HFF-Myc (cell line): ENCODE data around the gene MCUR1.
"Not testable (repeated sequence)": the region's sequence is repeated elsewhere in the genome, so short reads cannot be mapped to it uniquely, and the experiment has no call there.

Experiments used
- DNase-seq: peaks from one replicate; pipeline ENCODE4 v3.0.0-alpha.2; 2011; ENCODE audit warnings: low read depth; ENCODE audit errors: extremely low read depth
- H3K4me3 ChIP-seq: replicated peaks from 2 replicates; pipeline ENCODE4 v1.5.1; 2011; ENCODE audit warnings: low read depth, mild to moderate bottlenecking, control low read depth, low read length
- CTCF ChIP-seq: IDR thresholded peaks from 2 replicates; pipeline ENCODE4 v1.5.1; 2012; ENCODE audit warnings: mild to moderate bottlenecking, low read depth, low read length, control low read depth; ENCODE audit errors: missing control alignments

The MCUR1 gene

GRCh38 chr6:13814176-13814937, at the start of gene MCUR1:
Gene MCUR1 (minus strand): TSS chr6:13814557. CDS start chr6:13814429, 128 bp downstream.
- no peak for TF ChIP-seq CTCF
- DNase-seq = peak; percentile 27
- H3K4me3 ChIP-seq = peak within 1 kb of the TSS; percentile 61

DNA sequence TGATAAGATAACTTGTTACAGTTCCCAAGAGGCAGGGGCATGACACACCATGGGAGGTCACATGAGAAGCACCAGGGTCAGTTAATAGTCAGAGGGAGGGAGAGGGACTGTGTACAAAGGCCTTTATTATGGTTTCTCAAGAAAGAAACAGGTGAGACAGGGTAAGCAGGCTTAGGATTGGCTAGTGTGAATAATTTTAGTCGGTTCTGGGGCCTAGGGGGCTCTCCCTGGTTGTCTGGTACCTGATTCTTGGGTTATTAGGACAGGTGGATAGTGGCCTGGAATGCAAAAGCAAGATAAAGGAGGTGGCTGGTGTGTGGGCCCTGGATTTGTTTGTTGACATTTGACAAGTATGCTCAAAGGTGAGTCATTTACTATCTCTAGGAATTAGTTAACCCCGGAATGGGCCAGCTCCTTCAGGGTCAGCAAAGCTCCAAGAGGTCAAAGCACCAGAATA, 49.4 kb upstream of the MCUR1 start:
- no peak for DNase-seq
- no peak overlapping the region for H3K4me3 ChIP-seq
- TF ChIP-seq CTCF = no peak

- not testable (repeated sequence) for H3K4me3 ChIP-seq, DNase-seq
These were observed 46.3 kb upstream of the MCUR1 start for GRCh38 chr6:13860556-13861185.

DNA sequence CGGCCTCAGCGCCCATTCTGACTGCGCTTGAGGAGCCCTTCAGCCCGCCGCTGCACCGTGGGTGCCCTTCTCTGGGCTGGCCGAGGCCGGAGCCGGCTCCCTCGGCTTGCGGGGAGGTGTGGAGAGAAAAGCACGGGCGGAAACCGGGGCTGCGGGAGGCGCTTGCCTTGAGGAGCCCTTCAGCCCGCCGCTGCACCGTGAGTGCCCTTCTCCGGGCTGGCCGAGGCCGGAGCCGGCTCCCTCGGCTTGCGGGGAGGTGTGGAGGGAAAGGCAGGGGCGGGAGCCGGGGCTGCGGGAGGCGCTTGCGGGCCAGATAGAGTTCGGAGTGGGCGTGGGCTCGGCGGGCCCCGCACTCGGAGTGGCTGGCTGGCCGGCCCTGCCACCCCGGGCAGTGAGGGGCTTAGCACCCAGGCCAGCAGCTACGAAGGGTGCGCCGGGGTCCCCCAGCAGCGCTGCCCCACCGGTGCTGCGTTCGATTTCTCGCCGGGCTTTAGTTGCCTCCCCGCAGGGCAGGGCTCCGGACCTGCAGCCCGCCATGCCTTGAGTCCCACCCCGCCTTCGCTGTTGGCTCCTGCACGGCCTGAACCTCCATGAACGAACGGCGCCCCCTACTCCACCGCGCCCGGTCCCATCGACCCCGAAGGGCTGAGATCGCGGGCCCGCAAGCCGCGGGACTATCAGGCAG, 45.7 kb upstream of the MCUR1 start:
- no peak for TF ChIP-seq CTCF
- no peak for DNase-seq
- no peak overlapping the region for H3K4me3 ChIP-seq

DNA sequence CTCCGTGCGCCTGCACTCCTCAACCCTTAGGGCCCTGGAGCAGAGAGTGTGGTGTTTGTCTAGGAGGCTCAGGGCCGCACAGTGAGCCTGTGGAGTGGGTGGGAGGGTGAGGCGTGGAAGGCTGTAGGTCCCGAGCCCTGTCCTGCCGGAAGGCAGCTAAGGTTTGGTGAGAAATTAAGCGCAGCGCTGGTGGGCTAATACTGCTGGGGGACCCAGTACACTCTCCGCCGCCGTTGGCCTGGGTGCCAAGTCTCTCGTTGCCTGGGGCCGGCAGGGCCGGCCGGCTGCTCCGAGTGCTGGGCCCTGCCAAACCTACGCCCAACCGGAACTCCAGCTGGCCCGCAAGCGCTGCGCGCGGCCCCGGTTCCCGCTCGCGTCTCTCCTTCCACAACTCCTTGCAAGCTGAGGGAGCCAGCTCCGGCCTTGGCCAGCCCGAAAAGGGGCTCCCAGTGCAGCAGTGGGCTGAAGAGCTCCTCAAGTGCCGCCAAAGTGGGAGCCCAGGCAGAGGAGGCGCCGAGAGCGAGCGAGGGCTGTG, 40.4 kb upstream of the MCUR1 start:
- no peak for DNase-seq
- no peak for TF ChIP-seq CTCF
- no peak overlapping the region for H3K4me3 ChIP-seq

- H3K4me3 ChIP-seq = no peak overlapping the region
- TF ChIP-seq CTCF = no peak
- no peak for DNase-seq
These were observed 39.5 kb upstream of the MCUR1 start for GRCh38 chr6:13853871-13854270.

DNA sequence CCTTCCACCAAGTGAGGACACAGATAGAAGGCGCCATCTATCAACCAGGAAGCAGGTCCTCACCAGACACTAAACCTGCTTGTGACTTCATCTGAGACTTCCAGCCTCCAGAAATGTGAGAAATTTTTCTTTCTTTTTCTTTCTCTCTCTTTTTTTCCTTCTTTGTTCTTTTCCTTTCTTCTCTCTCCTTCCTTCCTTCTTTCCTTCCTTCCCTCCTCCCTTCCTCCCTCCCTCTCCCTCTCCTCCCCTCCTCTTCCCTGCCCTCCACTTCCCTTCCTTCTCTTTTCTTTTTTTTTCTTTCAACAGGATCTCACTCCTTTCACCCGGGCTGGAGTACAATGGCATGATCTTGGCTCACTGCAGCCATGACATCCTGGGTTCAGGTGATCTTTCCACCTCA, 37.4 kb upstream of the MCUR1 start:
- DNase-seq = no peak
- no peak overlapping the region for H3K4me3 ChIP-seq
- no peak for TF ChIP-seq CTCF
